Glutamatergic neuron (in vitro differentiated cells): ENCODE measurements around the gene DBNDD2. TPM values are rescaled to one million over a fixed set of nuclear protein-coding genes. Genes with fewer than 3 reads are reported as not detected.

Experiments used
- DNase-seq: peaks from one replicate; pipeline ENCODE4 v3.0.0; 2022
- H3K27ac Mint-ChIP-seq: one replicate; pipeline ENCODE4 v1.8.0; 2020; ENCODE audit warnings: mild to moderate bottlenecking, mixed read lengths, inconsistent platforms; ENCODE audit not compliant: unreplicated experiment
- H3K27me3 Mint-ChIP-seq: one replicate; pipeline ENCODE4 v1.8.0; 2020; ENCODE audit warnings: mild to moderate bottlenecking, moderate library complexity, mixed read lengths, inconsistent platforms; ENCODE audit not compliant: unreplicated experiment
- H3K36me3 Mint-ChIP-seq: one replicate; pipeline ENCODE4 v1.8.0; 2020; ENCODE audit warnings: mild to moderate bottlenecking, mixed read lengths, inconsistent platforms; ENCODE audit not compliant: unreplicated experiment
- H3K4me1 Mint-ChIP-seq: one replicate; pipeline ENCODE4 v1.8.0; 2020; ENCODE audit warnings: mild to moderate bottlenecking, low read depth, mixed read lengths, inconsistent platforms; ENCODE audit not compliant: unreplicated experiment
- H3K4me3 Mint-ChIP-seq: one replicate; pipeline ENCODE4 v1.8.0; 2020; ENCODE audit warnings: mild to moderate bottlenecking, mixed read lengths, inconsistent platforms; ENCODE audit not compliant: unreplicated experiment
- H3K9me3 Mint-ChIP-seq: one replicate; pipeline ENCODE4 v1.8.0; 2020; ENCODE audit warnings: mild to moderate bottlenecking, moderate library complexity, mixed read lengths, inconsistent platforms; ENCODE audit not compliant: unreplicated experiment
- CTCF ChIP-seq: fragments of 200-600 bp; sonication (generic); IDR thresholded peaks from one replicate; pipeline ENCODE4 v1.5.0; 2021; ENCODE audit not compliant: partially characterized antibody, unreplicated experiment
- total RNA-seq: library from RNA; stranded (reverse); fragmentation: NEBNext Ultra II Directional; extraction: Animal tissue kit (Norgen Biotek cat#: 25700); gene quantifications from one replicate; pipeline ENCODE4 v1.2.1, GENCODE V29; 2021; ENCODE audit not compliant: unreplicated experiment

The DBNDD2 gene
- total RNA-seq, 1 donor from 2014 or later = 4.1 TPM

GRCh38 chr20:45407067-45407745 is 883 bp upstream of the DBNDD2 start:
- peak; percentile 40 for DNase-seq
- no peak for TF ChIP-seq CTCF
- Mint-ChIP-seq H3K27ac (no peak overlapping the region), H3K36me3 (no peaks in the 10 kb centered on the region), H3K9me3 (peaks cover 5% of the 10 kb centered on the region), H3K27me3 (peaks cover 14% of the 10 kb centered on the region), H3K4me3 (peak overlapping the region; percentile 82), H3K4me1 (no peaks in the 10 kb centered on the region)

DNA sequence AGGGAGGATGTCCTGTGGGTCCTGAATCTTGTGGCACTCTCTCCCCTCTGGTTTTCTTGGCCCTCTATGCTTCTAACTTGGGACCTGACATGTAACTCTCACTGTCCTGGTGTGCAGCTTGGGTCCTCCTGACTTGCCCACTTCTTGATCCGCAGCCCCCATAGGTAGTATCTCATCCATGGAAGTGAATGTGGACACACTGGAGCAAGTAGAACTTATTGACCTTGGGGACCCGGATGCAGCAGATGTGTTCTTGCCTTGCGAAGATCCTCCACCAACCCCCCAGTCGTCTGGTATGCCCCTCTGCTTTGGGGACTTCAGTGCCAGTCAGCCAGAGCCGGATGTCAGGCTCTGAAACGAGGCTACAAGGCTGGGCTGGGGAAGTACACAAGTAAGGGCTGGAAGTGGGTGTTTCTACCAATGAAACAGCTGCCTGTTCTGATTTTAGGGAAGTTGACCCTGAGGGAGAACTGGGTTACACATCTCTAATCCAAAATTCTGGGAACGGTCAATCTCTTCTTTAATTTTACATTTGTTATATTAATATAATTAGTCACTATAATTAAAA is 641 bp downstream of the DBNDD2 start:
- no peak for DNase-seq
- Mint-ChIP-seq H3K36me3 (no peaks in the 10 kb centered on the region), H3K4me3 (no peak overlapping the region), H3K27me3 (peaks cover 16% of the 10 kb centered on the region), H3K9me3 (peaks cover 5% of the 10 kb centered on the region), H3K4me1 (no peaks in the 10 kb centered on the region), H3K27ac (no peak overlapping the region)
- no peak for TF ChIP-seq CTCF

GRCh38 chr20:45409521-45410272 is 1.6 kb downstream of the DBNDD2 start:
- DNase-seq = no peak
- TF ChIP-seq CTCF = no peak
- Mint-ChIP-seq H3K36me3 (no peaks in the 10 kb centered on the region), H3K4me1 (no peaks in the 10 kb centered on the region), H3K9me3 (peaks cover 5% of the 10 kb centered on the region), H3K27ac (no peak overlapping the region), H3K4me3 (no peak overlapping the region), H3K27me3 (peaks cover 14% of the 10 kb centered on the region)

DNA sequence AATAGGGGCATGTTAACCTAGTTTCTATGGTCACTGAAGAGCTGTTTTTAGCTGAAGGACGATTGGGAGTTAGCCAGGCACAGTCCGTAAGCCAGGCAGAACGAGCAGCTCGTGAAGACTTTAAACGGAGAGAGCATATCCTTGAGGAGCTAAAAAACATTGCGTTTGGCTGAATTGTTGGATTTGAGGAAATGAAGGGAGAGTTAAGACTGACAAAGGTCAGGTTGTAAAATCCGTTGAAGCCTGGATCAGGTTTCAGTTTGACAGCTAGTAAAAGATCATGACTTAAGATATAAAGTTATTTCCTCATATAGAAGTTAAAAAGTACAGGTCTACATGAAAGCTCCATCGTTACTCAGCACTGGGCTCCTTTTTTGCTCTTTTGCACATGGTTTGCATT is 2.8 kb downstream of the DBNDD2 start:
- DNase-seq = no peak
- Mint-ChIP-seq H3K9me3 (peaks cover 3% of the 10 kb centered on the region), H3K36me3 (no peaks in the 10 kb centered on the region), H3K4me3 (no peak overlapping the region), H3K4me1 (peaks cover 5% of the 10 kb centered on the region), H3K27me3 (peaks cover 8% of the 10 kb centered on the region), H3K27ac (no peak overlapping the region)
- no peak for TF ChIP-seq CTCF

GRCh38 chr20:45412653-45413052 is 4.6 kb downstream of the DBNDD2 start:
- Mint-ChIP-seq H3K4me1 (peaks cover 5% of the 10 kb centered on the region), H3K9me3 (peaks cover 2% of the 10 kb centered on the region), H3K36me3 (no peaks in the 10 kb centered on the region), H3K27ac (no peak overlapping the region), H3K4me3 (no peak overlapping the region), H3K27me3 (peaks cover 5% of the 10 kb centered on the region)
- DNase-seq = no peak
- TF ChIP-seq CTCF = no peak
